Fibroblast of gingiva (primary cell): ENCODE results near the gene ZBTB16.
A peak's percentile ranks its signal among the peaks of the same experiment; 100 is the strongest.

Source experiments
- DNase-seq: peaks from one replicate; pipeline ENCODE4 v3.0.0-alpha.2; 2011; ENCODE audit warnings: low read depth

Gene ZBTB16

GRCh38 chr11:114262681-114263512 lies 203.4 kb downstream of the ZBTB16 start:
- peak; percentile 52 for DNase-seq

GRCh38 chr11:114263513-114264170 lies 204.1 kb downstream of the ZBTB16 start:
- no peak for DNase-seq

GRCh38 chr11:114264381-114264780 lies 204.9 kb downstream of the ZBTB16 start:
- no peak for DNase-seq

- no peak for DNase-seq
Measured at GRCh38 chr11:114265122-114265878, 205.8 kb downstream of the ZBTB16 start.

- no peak for DNase-seq
Measured at GRCh38 chr11:114269498-114269897, 210.0 kb downstream of the ZBTB16 start.

GRCh38 chr11:114270531-114271270 lies 211.2 kb downstream of the ZBTB16 start:
- DNase-seq, result no peak

- no peak for DNase-seq
Measured at GRCh38 chr11:114271316-114271715, 211.8 kb downstream of the ZBTB16 start.

- DNase-seq, result no peak
Measured at GRCh38 chr11:114272311-114272710, 212.8 kb downstream of the ZBTB16 start.

GRCh38 chr11:114273071-114273470 lies 213.6 kb downstream of the ZBTB16 start:
- DNase-seq, result no peak

GRCh38 chr11:114273890-114274635 lies 214.6 kb downstream of the ZBTB16 start:
- no peak for DNase-seq

- DNase-seq, result no peak
Measured at GRCh38 chr11:114274637-114275036, 215.1 kb downstream of the ZBTB16 start.

- no peak for DNase-seq
Measured at GRCh38 chr11:114275280-114275679, 215.8 kb downstream of the ZBTB16 start.

- DNase-seq, result no peak
Measured at GRCh38 chr11:114276077-114276476, 216.6 kb downstream of the ZBTB16 start.

GRCh38 chr11:114277637-114278341 lies 218.3 kb downstream of the ZBTB16 start:
- no peak for DNase-seq

- DNase-seq, result no peak
Measured at GRCh38 chr11:114278342-114279065, 219.0 kb downstream of the ZBTB16 start.

- peak; percentile 63 for DNase-seq
Measured at GRCh38 chr11:114279792-114280546, 220.5 kb downstream of the ZBTB16 start.

GRCh38 chr11:114280696-114281095 lies 221.2 kb downstream of the ZBTB16 start:
- peak; percentile 84 for DNase-seq

- DNase-seq, result no peak
Measured at GRCh38 chr11:114281388-114281956, 222.0 kb downstream of the ZBTB16 start.

GRCh38 chr11:114282488-114282887 lies 223.0 kb downstream of the ZBTB16 start:
- no peak for DNase-seq
